ENCODE data around the gene GPR176.
A peak's percentile ranks its signal among the peaks of the same experiment; 100 is the strongest.

GPR176 gene

GRCh38 chr15:39880718-39881387, 39.2 kb downstream of the GPR176 start:
- DNase-seq (ENCODE audit: low read depth) = no peak
- no peak for TF ChIP-seq CTCF (conservative IDR thresholded peaks at IDR 0.05; ENCODE audit: low read depth, low read length)
- H3K4me3 ChIP-seq (ENCODE audit: low read depth, low read length) = no peak overlapping the region

GRCh38 chr15:39878406-39878785, 41.7 kb downstream of the GPR176 start:
- peak; percentile 76 for DNase-seq (ENCODE audit: low read depth)

GRCh38 chr15:39874890-39875549, 45.0 kb downstream of the GPR176 start:
- DNase-seq (ENCODE audit: low read depth) = peak; percentile 77
- no peak overlapping the region for H3K4me3 ChIP-seq (ENCODE audit: low read depth, low read length)
- peak; percentile 83 for TF ChIP-seq CTCF (conservative IDR thresholded peaks at IDR 0.05; ENCODE audit: low read depth, low read length)

More at GRCh38 chr15:39878406-39878785, 41.7 kb downstream of the GPR176 start:
- no peak overlapping the region for H3K4me3 ChIP-seq (ENCODE audit: low read depth, low read length)
- TF ChIP-seq CTCF (conservative IDR thresholded peaks at IDR 0.05; ENCODE audit: low read depth, low read length) = no peak

GRCh38 chr15:39873978-39874377, 46.1 kb downstream of the GPR176 start:
- DNase-seq (ENCODE audit: low read depth) = no peak
- no peak overlapping the region for H3K4me3 ChIP-seq (ENCODE audit: low read depth, low read length)

GRCh38 chr15:39870537-39870936, 49.5 kb downstream of the GPR176 start:
- H3K4me3 ChIP-seq (ENCODE audit: low read depth, low read length) = no peak overlapping the region
- no peak for DNase-seq (ENCODE audit: low read depth)
- no peak for TF ChIP-seq CTCF (conservative IDR thresholded peaks at IDR 0.05; ENCODE audit: low read depth, low read length)

More at GRCh38 chr15:39873978-39874377, 46.1 kb downstream of the GPR176 start:
- no peak for TF ChIP-seq CTCF (conservative IDR thresholded peaks at IDR 0.05; ENCODE audit: low read depth, low read length)

GRCh38 chr15:39869858-39870515, 50.1 kb downstream of the GPR176 start:
- no peak for DNase-seq (ENCODE audit: low read depth)
- H3K4me3 ChIP-seq (ENCODE audit: low read depth, low read length) = no peak overlapping the region
- TF ChIP-seq CTCF (conservative IDR thresholded peaks at IDR 0.05; ENCODE audit: low read depth, low read length) = no peak

Measured in choroid plexus epithelial cell (primary cell).